ENCODE results near the gene BBS9.

BBS9 gene

GRCh38 chr7:33654676-33655075 lies 525.3 kb downstream of the BBS9 start:
- no peak for DNase-seq (ENCODE audit: extremely low read depth, low read depth)
- no peak for TF ChIP-seq CTCF (IDR thresholded peaks at IDR 0.05; ENCODE audit: low read depth, low read length, missing control alignments)
- H3K4me3 ChIP-seq (replicated peaks; ENCODE audit: low read depth, low read length): no peak overlapping the region

All from HFF-Myc (cell line).